Glutamatergic neuron (in vitro differentiated cells): ENCODE data around the gene EFEMP2. TPM values are rescaled to one million over a fixed set of nuclear protein-coding genes. Genes with fewer than 3 reads are reported as not detected.

Source experiments
- DNase-seq: peaks from one replicate; pipeline ENCODE4 v3.0.0; 2022
- H3K27ac Mint-ChIP-seq: one replicate; pipeline ENCODE4 v1.8.0; 2020; ENCODE audit warnings: mild to moderate bottlenecking, mixed read lengths, inconsistent platforms; ENCODE audit not compliant: unreplicated experiment
- H3K27me3 Mint-ChIP-seq: one replicate; pipeline ENCODE4 v1.8.0; 2020; ENCODE audit warnings: mild to moderate bottlenecking, moderate library complexity, mixed read lengths, inconsistent platforms; ENCODE audit not compliant: unreplicated experiment
- H3K36me3 Mint-ChIP-seq: one replicate; pipeline ENCODE4 v1.8.0; 2020; ENCODE audit warnings: mild to moderate bottlenecking, mixed read lengths, inconsistent platforms; ENCODE audit not compliant: unreplicated experiment
- H3K4me1 Mint-ChIP-seq: one replicate; pipeline ENCODE4 v1.8.0; 2020; ENCODE audit warnings: mild to moderate bottlenecking, low read depth, mixed read lengths, inconsistent platforms; ENCODE audit not compliant: unreplicated experiment
- H3K4me3 Mint-ChIP-seq: one replicate; pipeline ENCODE4 v1.8.0; 2020; ENCODE audit warnings: mild to moderate bottlenecking, mixed read lengths, inconsistent platforms; ENCODE audit not compliant: unreplicated experiment
- H3K9me3 Mint-ChIP-seq: one replicate; pipeline ENCODE4 v1.8.0; 2020; ENCODE audit warnings: mild to moderate bottlenecking, moderate library complexity, mixed read lengths, inconsistent platforms; ENCODE audit not compliant: unreplicated experiment
- total RNA-seq: library from RNA; stranded (reverse); fragmentation: NEBNext Ultra II Directional; extraction: Animal tissue kit (Norgen Biotek cat#: 25700); gene quantifications from one replicate; pipeline ENCODE4 v1.2.1, GENCODE V29; 2021; ENCODE audit not compliant: unreplicated experiment
- TF ChIP-seq, protein P1 (sequence below): fragments of 200-600 bp; sonication (generic); IDR thresholded peaks from one replicate; pipeline ENCODE4 v1.5.0; 2021; ENCODE audit not compliant: partially characterized antibody, unreplicated experiment

Gene EFEMP2
- total RNA-seq, 1 donor from 2014 or later = 16.3 TPM

DNA sequence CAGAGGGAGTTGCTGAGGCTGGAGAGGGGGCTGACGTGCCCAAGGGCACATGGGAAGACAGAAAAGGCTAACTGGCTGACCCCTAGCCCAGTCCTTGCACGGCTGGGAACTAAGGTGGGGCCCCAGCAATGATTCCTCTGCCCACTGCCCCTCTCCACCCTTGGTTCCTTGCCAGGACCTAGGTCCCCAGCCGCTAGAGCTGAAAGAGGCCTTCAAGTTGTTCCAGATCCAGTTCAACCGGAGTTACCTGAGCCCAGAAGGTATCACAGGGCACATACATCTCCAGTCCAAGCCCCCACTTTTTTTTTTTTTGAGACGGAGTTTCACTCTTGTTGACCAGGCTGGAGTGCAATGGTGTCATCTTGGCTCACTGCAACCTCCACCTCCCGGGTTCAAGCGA is 7.4 kb upstream of the EFEMP2 start:
- no peak for DNase-seq
- Mint-ChIP-seq H3K4me1 (peaks cover 5% of the 10 kb centered on the region), H3K9me3 (peaks cover 7% of the 10 kb centered on the region), H3K27ac (no peak overlapping the region), H3K36me3 (no peaks in the 10 kb centered on the region), H3K4me3 (no peak overlapping the region), H3K27me3 (peaks cover 4% of the 10 kb centered on the region)
- TF ChIP-seq, protein P1, sequence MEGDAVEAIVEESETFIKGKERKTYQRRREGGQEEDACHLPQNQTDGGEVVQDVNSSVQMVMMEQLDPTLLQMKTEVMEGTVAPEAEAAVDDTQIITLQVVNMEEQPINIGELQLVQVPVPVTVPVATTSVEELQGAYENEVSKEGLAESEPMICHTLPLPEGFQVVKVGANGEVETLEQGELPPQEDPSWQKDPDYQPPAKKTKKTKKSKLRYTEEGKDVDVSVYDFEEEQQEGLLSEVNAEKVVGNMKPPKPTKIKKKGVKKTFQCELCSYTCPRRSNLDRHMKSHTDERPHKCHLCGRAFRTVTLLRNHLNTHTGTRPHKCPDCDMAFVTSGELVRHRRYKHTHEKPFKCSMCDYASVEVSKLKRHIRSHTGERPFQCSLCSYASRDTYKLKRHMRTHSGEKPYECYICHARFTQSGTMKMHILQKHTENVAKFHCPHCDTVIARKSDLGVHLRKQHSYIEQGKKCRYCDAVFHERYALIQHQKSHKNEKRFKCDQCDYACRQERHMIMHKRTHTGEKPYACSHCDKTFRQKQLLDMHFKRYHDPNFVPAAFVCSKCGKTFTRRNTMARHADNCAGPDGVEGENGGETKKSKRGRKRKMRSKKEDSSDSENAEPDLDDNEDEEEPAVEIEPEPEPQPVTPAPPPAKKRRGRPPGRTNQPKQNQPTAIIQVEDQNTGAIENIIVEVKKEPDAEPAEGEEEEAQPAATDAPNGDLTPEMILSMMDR = no peak

DNA sequence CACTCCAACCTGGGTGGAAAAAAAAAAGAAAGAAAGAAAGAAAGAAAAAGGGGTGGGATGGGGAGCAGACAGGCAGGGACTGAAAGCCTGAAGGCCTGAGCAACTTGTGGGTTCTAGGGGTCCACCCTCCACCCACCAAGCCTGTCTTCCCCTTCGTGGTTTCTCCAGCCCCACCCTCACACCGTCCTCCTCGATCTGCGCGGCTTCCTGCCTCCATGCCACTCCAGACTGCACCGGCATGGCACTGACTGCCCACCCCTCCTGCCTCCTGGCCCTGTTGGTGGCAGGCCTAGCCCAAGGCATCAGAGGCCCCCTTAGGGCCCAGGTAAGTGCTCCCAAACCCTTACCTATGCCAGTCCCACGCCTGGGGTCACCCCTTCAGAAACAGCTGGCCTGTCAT is 7.0 kb upstream of the EFEMP2 start, which contains the start of gene CTSW:
Gene CTSW, plus strand, starts transcription at position 221 of the 400 bp plus-strand sequence. Its CDS starts 18 bp downstream, at position 239.
- no peak for DNase-seq
- Mint-ChIP-seq H3K9me3 (peaks cover 7% of the 10 kb centered on the region), H3K27me3 (peaks cover 4% of the 10 kb centered on the region), H3K4me1 (peaks cover 5% of the 10 kb centered on the region), H3K4me3 (no peak within 1 kb of the TSS), H3K36me3 (no peaks in the 10 kb centered on the region), H3K27ac (no peak within 1 kb of the TSS)
- TF ChIP-seq, protein P1 = no peak

DNA sequence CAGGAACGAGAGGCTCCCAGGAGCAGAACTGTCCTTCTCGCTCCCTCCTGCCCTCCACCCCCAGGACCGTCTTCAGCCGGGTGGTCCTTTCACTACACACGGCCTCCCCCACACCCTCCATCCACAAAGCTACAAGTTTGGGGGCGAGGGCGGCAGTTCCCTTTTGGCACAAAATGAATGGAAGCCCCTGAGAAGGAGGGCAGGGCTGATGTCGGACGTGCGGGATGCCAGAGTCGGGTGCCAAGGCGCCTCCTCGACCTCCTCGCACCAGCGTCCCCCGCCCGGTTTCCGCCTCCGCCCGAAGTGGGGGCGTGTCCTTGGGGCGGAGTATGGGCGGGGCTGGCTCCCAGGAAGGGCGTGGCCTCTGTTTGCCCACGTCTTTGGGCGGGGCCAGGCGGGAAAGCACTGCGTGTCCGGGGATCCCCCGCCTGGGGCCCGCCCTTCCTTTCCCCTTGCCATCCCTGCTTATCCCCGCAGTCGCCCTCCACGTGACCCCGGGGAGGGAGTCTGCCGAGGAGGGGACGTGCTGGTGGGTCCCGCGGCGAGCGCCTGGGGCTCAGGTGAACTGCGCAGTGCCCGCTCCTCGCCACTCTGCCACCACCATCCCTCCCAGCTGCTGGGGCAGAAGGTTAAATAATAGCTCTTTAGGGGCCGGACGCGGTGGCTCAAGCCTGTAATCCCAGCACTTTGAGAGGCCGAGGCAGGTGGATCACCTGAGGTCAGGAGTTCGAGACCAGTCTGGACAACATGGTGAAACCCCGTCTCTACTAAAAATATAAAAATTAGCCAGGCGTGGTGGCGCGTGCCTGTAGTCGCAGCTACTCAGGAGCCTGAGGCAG is 937 bp upstream of the EFEMP2 start:
- Mint-ChIP-seq H3K9me3 (peaks cover 12% of the 10 kb centered on the region), H3K36me3 (no peaks in the 10 kb centered on the region), H3K27ac (peak overlapping the region; percentile 62), H3K4me1 (peaks cover 19% of the 10 kb centered on the region), H3K27me3 (peaks cover 17% of the 10 kb centered on the region), H3K4me3 (peak overlapping the region; percentile 98)
- TF ChIP-seq, protein P1 = no peak
- peak; percentile 96 for DNase-seq

DNA sequence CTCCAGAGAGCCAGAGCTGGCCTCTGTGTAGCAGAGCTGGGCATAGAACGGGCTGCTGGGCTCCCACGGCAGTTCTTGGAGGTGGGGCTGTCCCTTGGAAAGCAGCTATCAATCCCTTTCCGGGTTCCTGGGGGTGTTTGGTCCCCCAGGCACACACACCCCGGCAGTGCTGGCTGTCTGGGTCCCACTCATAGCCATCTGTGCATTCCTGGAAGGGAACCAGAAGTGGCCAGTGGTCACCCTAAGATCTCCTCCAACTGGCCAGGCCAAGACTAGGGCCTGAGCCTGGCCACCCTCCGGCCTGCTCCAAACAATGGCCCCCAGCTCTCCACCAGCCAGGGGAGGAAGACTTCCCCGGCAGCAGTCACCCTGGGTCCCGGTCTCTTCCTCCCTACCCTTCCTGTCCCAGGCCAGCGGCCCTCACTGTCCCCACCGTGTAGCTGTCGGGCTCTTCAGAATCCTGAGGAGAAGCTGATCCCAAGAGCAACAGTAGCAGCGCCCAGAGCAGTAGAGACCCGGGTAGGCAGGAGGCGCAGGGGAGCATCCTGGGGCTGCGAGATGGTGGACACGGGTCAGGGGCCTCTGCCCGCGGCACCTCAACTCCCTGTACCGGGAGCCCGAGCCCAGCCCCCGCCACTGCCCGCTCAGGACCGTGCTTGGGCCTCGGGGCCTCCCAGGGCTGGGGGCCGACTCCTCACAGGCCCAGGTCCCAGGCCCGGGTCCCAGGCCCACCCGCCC is 620 bp downstream of the EFEMP2 start:
- Mint-ChIP-seq H3K4me1 (peaks cover 24% of the 10 kb centered on the region), H3K27me3 (peaks cover 20% of the 10 kb centered on the region), H3K36me3 (no peaks in the 10 kb centered on the region), H3K27ac (no peak overlapping the region), H3K4me3 (peak overlapping the region; percentile 61), H3K9me3 (peaks cover 12% of the 10 kb centered on the region)
- no peak for DNase-seq
- TF ChIP-seq, protein P1 = no peak
